WTC11 (cell line): ENCODE results near the gene EIF2B4. TPM values are rescaled to one million over a fixed set of nuclear protein-coding genes. Genes with fewer than 3 reads are reported as not detected.

Experiments used
- ATAC-seq: fragments of 200-7000 bp; cut with Tn5 transposase; 2 replicates; pipeline ENCODE4 v1.10.0; 2021; ENCODE audit warnings: mild to moderate bottlenecking, moderate library complexity
- CTCF ChIA-PET: fragments of 300-600 bp; sonication (Branson Sonifier 250); formaldehyde crosslinking; loops from one replicate; lab custom pipeline; 2021; ENCODE audit warnings: antibody characterized with exemption; lab: Charles Lee
- POLR2A ChIA-PET: fragments of 350-600 bp; sonication (Branson Sonifier 250); formaldehyde crosslinking; loops from one replicate; lab custom pipeline; 2021; ENCODE audit warnings: antibody characterized with exemption; lab: Charles Lee
- DNase-seq: peaks from one replicate; pipeline ENCODE4 v3.0.0; 2021; ENCODE audit warnings: low spot score
- H3K27ac Mint-ChIP-seq: 2 replicates; pipeline ENCODE4 v1.8.0; 2021; ENCODE audit warnings: mixed read lengths
- H3K27me3 Mint-ChIP-seq: 2 replicates; pipeline ENCODE4 v1.8.0; 2021; ENCODE audit warnings: low read depth, mild to moderate bottlenecking, moderate library complexity, mixed read lengths
- H3K36me3 Mint-ChIP-seq: 2 replicates; pipeline ENCODE4 v1.8.0; 2021; ENCODE audit warnings: mixed read lengths
- H3K4me1 Mint-ChIP-seq: 2 replicates; pipeline ENCODE4 v1.8.0; 2022; ENCODE audit warnings: mixed read lengths
- H3K4me3 Mint-ChIP-seq: 2 replicates; pipeline ENCODE4 v1.8.0; 2021; ENCODE audit warnings: mild to moderate bottlenecking, moderate library complexity, mixed read lengths
- H3K9me3 Mint-ChIP-seq: 2 replicates; pipeline ENCODE4 v1.8.0; 2021; ENCODE audit warnings: mixed read lengths
- CREM ChIP-seq: sonication (generic); formaldehyde crosslinking; IDR thresholded peaks from 2 replicates; pipeline ENCODE4 v1.8.1; 2022; ENCODE audit warnings: mild to moderate bottlenecking, missing genetic modification reagents, moderate library complexity
- ELF4 ChIP-seq: sonication (generic); formaldehyde crosslinking; IDR thresholded peaks from 2 replicates; pipeline ENCODE4 v1.8.1; 2022; ENCODE audit warnings: low read depth, mild to moderate bottlenecking, moderate library complexity, missing genetic modification reagents
- FOXP1 ChIP-seq: sonication (generic); formaldehyde crosslinking; IDR thresholded peaks from 2 replicates; pipeline ENCODE4 v1.8.0; 2022; ENCODE audit warnings: missing genetic modification reagents, mild to moderate bottlenecking, moderate library complexity, borderline replicate concordance
- GTF2I ChIP-seq: fragments of 250-450 bp; sonication (Bioruptor Pico); conservative IDR thresholded peaks from 2 replicates; pipeline ENCODE4 v1.4.0; 2021; ENCODE audit warnings: mild to moderate bottlenecking
- HMGA2 ChIP-seq: fragments of 250-450 bp; sonication (Bioruptor Pico); IDR thresholded peaks from 2 replicates; pipeline ENCODE4 v1.4.0; 2021; ENCODE audit warnings: mild to moderate bottlenecking, moderate library complexity
- MAX ChIP-seq: sonication (generic); formaldehyde crosslinking; IDR thresholded peaks from 2 replicates; pipeline ENCODE4 v1.8.0; 2022; ENCODE audit warnings: mild to moderate bottlenecking, missing genetic modification reagents
- MYBL2 ChIP-seq: sonication (generic); formaldehyde crosslinking; IDR thresholded peaks from 2 replicates; pipeline ENCODE4 v1.8.1; 2023; ENCODE audit warnings: mild to moderate bottlenecking, moderate library complexity, missing genetic modification reagents
- NFATC4 ChIP-seq: fragments of 250-450 bp; sonication (Bioruptor Pico); IDR thresholded peaks from 2 replicates; pipeline ENCODE4 v1.9.0; 2021; ENCODE audit warnings: mild to moderate bottlenecking
- NR2C2 ChIP-seq: sonication (generic); formaldehyde crosslinking; IDR thresholded peaks from 2 replicates; pipeline ENCODE4 v1.8.0; 2022; ENCODE audit warnings: mild to moderate bottlenecking, missing genetic modification reagents
- PRRX2 ChIP-seq: fragments of 250-450 bp; sonication (Bioruptor Pico); IDR thresholded peaks from 2 replicates; pipeline ENCODE4 v1.8.0; 2021; ENCODE audit warnings: mild to moderate bottlenecking
- SMAD3 ChIP-seq: sonication (generic); formaldehyde crosslinking; IDR thresholded peaks from 2 replicates; pipeline ENCODE4 v1.8.0; 2022; ENCODE audit warnings: missing genetic modification reagents, mild to moderate bottlenecking, borderline replicate concordance
- SMAD4 ChIP-seq: sonication (generic); formaldehyde crosslinking; IDR thresholded peaks from 2 replicates; pipeline ENCODE4 v1.8.0; 2022; ENCODE audit warnings: mild to moderate bottlenecking, missing genetic modification reagents
- SOX15 ChIP-seq: fragments of 250-450 bp; sonication (Bioruptor Pico); IDR thresholded peaks from 2 replicates; pipeline ENCODE4 v1.9.0; 2021; ENCODE audit warnings: mild to moderate bottlenecking
- USF1 ChIP-seq: sonication (generic); formaldehyde crosslinking; IDR thresholded peaks from 2 replicates; pipeline ENCODE4 v1.8.0; 2022; ENCODE audit warnings: mild to moderate bottlenecking, missing genetic modification reagents
- ZBTB21 ChIP-seq: sonication (generic); formaldehyde crosslinking; IDR thresholded peaks from 2 replicates; pipeline ENCODE4 v1.8.1; 2023; ENCODE audit warnings: mild to moderate bottlenecking, missing genetic modification reagents, borderline replicate concordance
- ZNF423 ChIP-seq: fragments of 250-450 bp; sonication (Bioruptor Pico); IDR thresholded peaks from 2 replicates; pipeline ENCODE4 v2.1.2; 2022; ENCODE audit warnings: mild to moderate bottlenecking, moderate library complexity
- total RNA-seq: library from RNA; stranded (reverse); gene quantifications from 3 replicates; pipeline ENCODE4 v1.2.3, GENCODE V29; 2021
- TF ChIP-seq, protein P1 (sequence below): sonication (generic); formaldehyde crosslinking; IDR thresholded peaks from 2 replicates; pipeline ENCODE4 v1.8.0; 2023; ENCODE audit warnings: missing genetic modification reagents
- TF ChIP-seq, protein P2 (sequence below): sonication (generic); formaldehyde crosslinking; IDR thresholded peaks from 2 replicates; pipeline ENCODE4 v1.8.1; 2022; ENCODE audit warnings: mild to moderate bottlenecking, missing genetic modification reagents, moderate library complexity, borderline replicate concordance
- TF ChIP-seq, protein P3 (sequence below): sonication (generic); formaldehyde crosslinking; IDR thresholded peaks from 2 replicates; pipeline ENCODE4 v1.8.1; 2023; ENCODE audit warnings: mild to moderate bottlenecking, missing genetic modification reagents, borderline replicate concordance

EIF2B4 gene
- total RNA-seq, 1 experiment from 2014 or later: 49.1 TPM

DNA sequence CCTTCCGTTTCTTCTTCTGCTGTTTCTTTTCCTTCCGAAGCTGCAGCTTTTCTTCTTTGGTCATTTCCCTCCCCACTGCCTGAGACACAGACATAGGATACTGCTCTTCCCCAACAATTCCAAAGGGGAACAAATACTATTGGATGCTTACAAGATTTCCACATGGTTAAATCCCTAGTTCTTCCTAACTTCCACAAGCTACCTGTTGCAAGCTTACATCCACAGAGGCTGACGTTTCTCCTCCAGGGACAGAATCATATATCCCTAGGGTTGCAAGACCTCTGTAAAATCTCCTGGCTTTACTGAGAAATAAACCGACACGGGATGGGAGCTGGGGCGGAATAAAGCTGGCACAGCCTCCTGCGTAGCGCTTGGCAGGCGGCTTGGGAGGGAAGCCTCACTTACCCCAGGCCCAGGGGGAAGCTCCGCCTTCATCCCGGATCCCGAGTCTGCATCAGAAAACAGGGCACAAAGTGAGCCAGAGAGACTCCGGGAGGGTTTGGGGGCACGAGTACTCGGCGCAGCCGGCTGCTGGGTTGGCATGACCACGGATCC lies 590 bp downstream of the EIF2B4 start:
- POLR2A ChIA-PET: interaction anchor here (0.7 to 1.6 kb wide), 5 partner anchors 9 to 119 kb away, joined by 3 to 13 read pairs (median 4); partner anchors contain the start of gene GTF3C2
- Mint-ChIP-seq H3K4me1 (peaks cover 20% of the 10 kb centered on the region), H3K4me3 (peak overlapping the region; percentile 97), H3K9me3 (no peaks in the 10 kb centered on the region), H3K27ac (peak overlapping the region; percentile 68), H3K27me3 (no peaks in the 10 kb centered on the region), H3K36me3 (peaks cover 54% of the 10 kb centered on the region)
- TF ChIP-seq PRRX2 (CRISPR knock-in tag) (0 out of 2 replicates have a peak, but pooled peaks have one; percentile 37), SOX15 (CRISPR knock-in tag) (no peak)
- DNase-seq (peak; percentile 69), ATAC-seq (peak; percentile 55)
- CTCF ChIA-PET: interaction anchor here (0.6 to 1.9 kb wide), 16 partner anchors 10 to 1026 kb away, joined by 3 to 15 read pairs (median 5); partner anchors contain the start of genes GTF3C2, MPV17 and ZNF513

- Mint-ChIP-seq H3K27ac (peak overlapping the region; percentile 26; the same call in 1 of the 2 replicates), H3K9me3 (no peaks in the 10 kb centered on the region)
- POLR2A ChIA-PET: interaction anchor here (1.7 kb wide), 1 partner anchor 17 kb away, joined by 3 read pairs; the partner anchor contains the start of gene ZNF513
These were observed 6.2 kb downstream of the EIF2B4 start for GRCh38 chr2:27363933-27364332.

DNA sequence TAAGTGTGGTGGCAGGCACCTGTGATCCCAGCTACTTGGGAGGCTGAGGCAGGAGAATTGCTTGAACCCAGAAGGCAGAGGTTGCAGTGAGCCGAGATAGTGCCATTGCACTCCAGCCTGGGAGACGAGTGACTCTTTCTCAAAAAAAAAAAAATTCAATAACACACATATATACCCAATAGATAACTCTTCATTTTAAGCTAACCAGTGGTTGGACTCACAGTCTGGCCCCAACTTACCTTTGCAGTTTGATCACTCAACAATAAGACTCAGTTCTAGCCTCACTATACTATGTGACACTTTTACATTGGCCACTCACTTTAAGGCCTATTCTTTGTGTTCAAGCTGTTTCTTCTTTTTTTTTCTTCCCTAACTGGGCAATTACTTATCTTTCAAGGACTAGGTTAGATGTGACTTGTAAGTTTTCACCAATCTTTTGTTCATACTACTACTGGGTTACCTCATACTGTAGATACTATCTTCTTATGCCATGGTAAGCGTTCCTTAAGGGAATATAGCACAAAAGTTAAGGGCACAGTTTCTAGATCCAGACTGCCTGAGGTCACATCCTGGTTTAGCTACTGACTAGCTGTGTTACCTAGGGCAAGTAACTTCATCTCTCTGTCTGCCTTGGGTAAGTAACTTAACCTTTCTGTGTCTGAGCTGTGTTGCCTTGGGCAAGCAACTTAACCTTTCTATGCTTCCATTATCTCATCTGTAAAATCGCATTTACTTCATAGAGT lies 7.3 kb downstream of the EIF2B4 start:
- H3K27me3 Mint-ChIP-seq: no peaks in the 10 kb centered on the region
- H3K4me3 Mint-ChIP-seq: no peak overlapping the region
- DNase-seq (no peak), ATAC-seq (no peak)
- peaks cover 40% of the 10 kb centered on the region for H3K36me3 Mint-ChIP-seq
- H3K9me3 Mint-ChIP-seq: peaks cover 8% of the 10 kb centered on the region
- TF ChIP-seq USF1 (CRISPR knock-in tag) (no peak), ELF4 (no peak), GTF2I (no peak), HMGA2 (CRISPR knock-in tag) (no peak), FOXP1 (CRISPR knock-in tag) (no peak), SMAD4 (CRISPR knock-in tag) (no peak)
- ChIA-PET CTCF (no interaction called here), POLR2A (interaction anchor here (0.7 kb wide), 1 partner anchor 1317 kb away, joined by 3 read pairs; no protein-coding TSS in a partner anchor)
- H3K4me1 Mint-ChIP-seq: peaks cover 9% of the 10 kb centered on the region
- peak overlapping the region; percentile 40; the same call in 1 of the 2 replicates for H3K27ac Mint-ChIP-seq

More at GRCh38 chr2:27363933-27364332, 6.2 kb downstream of the EIF2B4 start:
- TF ChIP-seq CREM (CRISPR knock-in tag) (no peak), GTF2I (no peak), NR2C2 (CRISPR knock-in tag) (no peak), ZNF423 (CRISPR knock-in tag) (no peak)
- Mint-ChIP-seq H3K27me3 (no peaks in the 10 kb centered on the region), H3K36me3 (peaks cover 39% of the 10 kb centered on the region), H3K4me3 (no peak overlapping the region), H3K4me1 (no peaks in the 10 kb centered on the region)
- no peak for DNase-seq
- no peak for ATAC-seq
- CTCF ChIA-PET: interaction anchor here (0.6 to 1.5 kb wide), 2 partner anchors 61 to 104 kb away, joined by 3 read pairs; no protein-coding TSS in a partner anchor

- peaks cover 12% of the 10 kb centered on the region for H3K36me3 Mint-ChIP-seq
- peak within 1 kb of the TSS; percentile 100 for H3K27ac Mint-ChIP-seq
- no peaks in the 10 kb centered on the region for H3K27me3 Mint-ChIP-seq
- H3K9me3 Mint-ChIP-seq: peaks cover 8% of the 10 kb centered on the region
- peak; percentile 91 for ATAC-seq
- H3K4me1 Mint-ChIP-seq: peaks cover 41% of the 10 kb centered on the region
- H3K4me3 Mint-ChIP-seq: peak within 1 kb of the TSS; percentile 93
- DNase-seq: peak; percentile 95
- ChIA-PET POLR2A (interaction anchor here (0.6 to 2.3 kb wide), 11 partner anchors 13 to 340 kb away, joined by 3 to 13 read pairs (median 4); partner anchors contain the start of genes CAD, EIF2B4, SLC30A3 and SNX17), CTCF (interaction anchor here (1.3 to 1.9 kb wide), 3 partner anchors 13 to 53 kb away, joined by 3 to 14 read pairs (median 5); partner anchors contain the start of genes EIF2B4 and ZNF513)
- TF ChIP-seq, protein P1, sequence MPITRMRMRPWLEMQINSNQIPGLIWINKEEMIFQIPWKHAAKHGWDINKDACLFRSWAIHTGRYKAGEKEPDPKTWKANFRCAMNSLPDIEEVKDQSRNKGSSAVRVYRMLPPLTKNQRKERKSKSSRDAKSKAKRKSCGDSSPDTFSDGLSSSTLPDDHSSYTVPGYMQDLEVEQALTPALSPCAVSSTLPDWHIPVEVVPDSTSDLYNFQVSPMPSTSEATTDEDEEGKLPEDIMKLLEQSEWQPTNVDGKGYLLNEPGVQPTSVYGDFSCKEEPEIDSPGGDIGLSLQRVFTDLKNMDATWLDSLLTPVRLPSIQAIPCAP: peak; percentile 33; the same call in 1 of the 2 replicates
- TF ChIP-seq MAX (CRISPR knock-in tag) (peak; percentile 95), SMAD3 (CRISPR knock-in tag) (peak; percentile 57; the same call in 1 of the 2 replicates), NFATC4 (CRISPR knock-in tag) (no peak), MYBL2 (CRISPR knock-in tag) (peak; percentile 73; the same call in 1 of the 2 replicates), ZBTB21 (CRISPR knock-in tag) (peak; percentile 74; the same call in 1 of the 2 replicates)
- TF ChIP-seq, protein P2, sequence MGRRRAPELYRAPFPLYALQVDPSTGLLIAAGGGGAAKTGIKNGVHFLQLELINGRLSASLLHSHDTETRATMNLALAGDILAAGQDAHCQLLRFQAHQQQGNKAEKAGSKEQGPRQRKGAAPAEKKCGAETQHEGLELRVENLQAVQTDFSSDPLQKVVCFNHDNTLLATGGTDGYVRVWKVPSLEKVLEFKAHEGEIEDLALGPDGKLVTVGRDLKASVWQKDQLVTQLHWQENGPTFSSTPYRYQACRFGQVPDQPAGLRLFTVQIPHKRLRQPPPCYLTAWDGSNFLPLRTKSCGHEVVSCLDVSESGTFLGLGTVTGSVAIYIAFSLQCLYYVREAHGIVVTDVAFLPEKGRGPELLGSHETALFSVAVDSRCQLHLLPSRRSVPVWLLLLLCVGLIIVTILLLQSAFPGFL: no peak
- TF ChIP-seq, protein P3, sequence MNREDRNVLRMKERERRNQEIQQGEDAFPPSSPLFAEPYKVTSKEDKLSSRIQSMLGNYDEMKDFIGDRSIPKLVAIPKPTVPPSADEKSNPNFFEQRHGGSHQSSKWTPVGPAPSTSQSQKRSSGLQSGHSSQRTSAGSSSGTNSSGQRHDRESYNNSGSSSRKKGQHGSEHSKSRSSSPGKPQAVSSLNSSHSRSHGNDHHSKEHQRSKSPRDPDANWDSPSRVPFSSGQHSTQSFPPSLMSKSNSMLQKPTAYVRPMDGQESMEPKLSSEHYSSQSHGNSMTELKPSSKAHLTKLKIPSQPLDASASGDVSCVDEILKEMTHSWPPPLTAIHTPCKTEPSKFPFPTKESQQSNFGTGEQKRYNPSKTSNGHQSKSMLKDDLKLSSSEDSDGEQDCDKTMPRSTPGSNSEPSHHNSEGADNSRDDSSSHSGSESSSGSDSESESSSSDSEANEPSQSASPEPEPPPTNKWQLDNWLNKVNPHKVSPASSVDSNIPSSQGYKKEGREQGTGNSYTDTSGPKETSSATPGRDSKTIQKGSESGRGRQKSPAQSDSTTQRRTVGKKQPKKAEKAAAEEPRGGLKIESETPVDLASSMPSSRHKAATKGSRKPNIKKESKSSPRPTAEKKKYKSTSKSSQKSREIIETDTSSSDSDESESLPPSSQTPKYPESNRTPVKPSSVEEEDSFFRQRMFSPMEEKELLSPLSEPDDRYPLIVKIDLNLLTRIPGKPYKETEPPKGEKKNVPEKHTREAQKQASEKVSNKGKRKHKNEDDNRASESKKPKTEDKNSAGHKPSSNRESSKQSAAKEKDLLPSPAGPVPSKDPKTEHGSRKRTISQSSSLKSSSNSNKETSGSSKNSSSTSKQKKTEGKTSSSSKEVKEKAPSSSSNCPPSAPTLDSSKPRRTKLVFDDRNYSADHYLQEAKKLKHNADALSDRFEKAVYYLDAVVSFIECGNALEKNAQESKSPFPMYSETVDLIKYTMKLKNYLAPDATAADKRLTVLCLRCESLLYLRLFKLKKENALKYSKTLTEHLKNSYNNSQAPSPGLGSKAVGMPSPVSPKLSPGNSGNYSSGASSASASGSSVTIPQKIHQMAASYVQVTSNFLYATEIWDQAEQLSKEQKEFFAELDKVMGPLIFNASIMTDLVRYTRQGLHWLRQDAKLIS (CRISPR knock-in tag): no peak
These were observed 13.6 kb downstream of the EIF2B4 start, which contains the start of gene GTF3C2 for GRCh38 chr2:27356382-27357181. TSS of gene GTF3C2 (minus strand) at chr2:27356764. CDS start at chr2:27343554, 13,210 bp downstream.
